SK-N-MC (cell line): ENCODE data around the gene LINC00305.

Experiments used
- EZH2 ChIP-seq: fragments of 200-600 bp; sonication (generic); IDR thresholded peaks from one replicate; pipeline ENCODE4 v1.6.1; 2017; ENCODE audit warnings: antibody characterized with exemption
- POLR2AphosphoS5 ChIP-seq: IDR thresholded peaks from 2 replicates; pipeline ENCODE4 v1.6.1; 2012; ENCODE audit warnings: mild to moderate bottlenecking, low read depth, low read length, borderline replicate concordance

GRCh38 chr18:64052772-64053171 is 96.1 kb downstream of the LINC00305 start:
- TF ChIP-seq EZH2 (no peak), POLR2AphosphoS5 (no peak)
